ENCODE results near the gene GPR135. TPM values are rescaled to one million over a fixed set of nuclear protein-coding genes. Genes with fewer than 3 reads are reported as not detected.

The GPR135 gene
- total RNA-seq, 4 donors from 2014 or later = 4.4 to 12.6 (median 6.7) TPM

GRCh38 chr14:59422069-59422881, 42.9 kb downstream of the GPR135 start:
- 67 to 68% methylated on average over 7 of the region's 7 CpGs for WGBS, 2 donors (ENCODE audit: low coverage in 1 of 2)
- H3K36me3 ChIP-seq = no peaks in the 10 kb centered on the region
- TF ChIP-seq CTCF (IDR thresholded peaks at IDR 0.05) (peak in 1 of 4 experiments; percentile 15), POLR2A (IDR thresholded peaks at IDR 0.05) (no peak)
- peak overlapping the region in 1 of 4 donors; percentile 2 for H3K27ac ChIP-seq
- peaks cover 0 to 69% (median under 1%) of the 10 kb centered on the region in 3 donors for H3K4me1 ChIP-seq
- H3K27me3 ChIP-seq = no peaks in the 10 kb centered on the region
- no peak for ATAC-seq
- H3K9me3 ChIP-seq = no peaks in the 10 kb centered on the region
- H3K4me3 ChIP-seq = no peak overlapping the region

GRCh38 chr14:59419303-59419702, 45.9 kb downstream of the GPR135 start:
- WGBS, 2 donors (ENCODE audit: low coverage in 1 of 2) = 36% methylated on average over 2 of the region's 2 CpGs; no CpG with 5 or more reads in 1 of the 2 donors
- TF ChIP-seq EP300 (IDR thresholded peaks at IDR 0.05) = no peak
- no peak for TF ChIP-seq POLR2AphosphoS5 (IDR thresholded peaks at IDR 0.05)
- no peak for TF ChIP-seq POLR2A (IDR thresholded peaks at IDR 0.05)
- TF ChIP-seq CTCF (IDR thresholded peaks at IDR 0.05) = no peak
- H3K4me1 ChIP-seq = peaks cover 0 to 41% (median 0%) of the 10 kb centered on the region in 3 donors
- no peaks in the 10 kb centered on the region for H3K27me3 ChIP-seq
- H3K27ac ChIP-seq = peak overlapping the region in 3 of 4 donors; percentile 50 to 72 (median 51)
- H3K4me3 ChIP-seq = no peak overlapping the region
- no peak for ATAC-seq
- H3K9me3 ChIP-seq = no peaks in the 10 kb centered on the region
- no peaks in the 10 kb centered on the region for H3K36me3 ChIP-seq

- Histone ChIP-seq H3K4me3 (no peak overlapping the region), H3K4me1 (peaks cover 0 to 28% (median 0%) of the 10 kb centered on the region in 3 donors), H3K9me3 (no peaks in the 10 kb centered on the region), H3K27me3 (no peaks in the 10 kb centered on the region), H3K27ac (peak overlapping the region in 1 of 4 donors; percentile 72), H3K36me3 (no peaks in the 10 kb centered on the region)
- 63 to 97% methylated on average over 5 to 6 of the region's 6 CpGs for WGBS, 2 donors (ENCODE audit: low coverage in 1 of 2)
- TF ChIP-seq POLR2A (IDR thresholded peaks at IDR 0.05) (no peak), CTCF (IDR thresholded peaks at IDR 0.05) (no peak), EP300 (IDR thresholded peaks at IDR 0.05) (no peak)
- no peak for ATAC-seq
These were observed 47.9 kb downstream of the GPR135 start for GRCh38 chr14:59417311-59417710.

GRCh38 chr14:59415836-59416602, 49.2 kb downstream of the GPR135 start:
- TF ChIP-seq CTCF (IDR thresholded peaks at IDR 0.05) (no peak), POLR2AphosphoS5 (IDR thresholded peaks at IDR 0.05) (no peak), EP300 (IDR thresholded peaks at IDR 0.05) (no peak), POLR2A (IDR thresholded peaks at IDR 0.05) (no peak)
- peaks cover 0 to 23% (median 0%) of the 10 kb centered on the region in 3 donors for H3K4me1 ChIP-seq
- H3K9me3 ChIP-seq = no peaks in the 10 kb centered on the region
- no peak overlapping the region for H3K4me3 ChIP-seq
- H3K27ac ChIP-seq = no peak overlapping the region
- H3K36me3 ChIP-seq = no peaks in the 10 kb centered on the region
- no peak for ATAC-seq
- 77 to 88% methylated on average over 5 of the region's 5 CpGs for WGBS, 2 donors (ENCODE audit: low coverage in 1 of 2)
- no peaks in the 10 kb centered on the region for H3K27me3 ChIP-seq

Other genes starting within 250 kb of the GPR135 start
- gene L3HYPDH, start 19.0 kb upstream of the GPR135 start, total RNA-seq = 10 to 100 TPM; 24.5 to 37.7 (median 33.3) TPM
- 10 to 100 TPM; 28.7 to 63.0 (median 42.4) TPM for gene JKAMP, start 19.1 kb upstream of the GPR135 start, total RNA-seq
- not detected for gene CCDC175, start 111.4 kb upstream of the GPR135 start, total RNA-seq

Measured in gastroesophageal sphincter (tissue), 4 donors.